Endometrial microvascular endothelial cells (primary cell): ENCODE measurements around the gene DACT2. TPM values are rescaled to one million over a fixed set of nuclear protein-coding genes. Genes with fewer than 3 reads are reported as not detected.

Experiments used
- in situ Hi-C: cut with HindIII; loops from 2 replicates; pipeline ENCODE4 v1.10.0; 2017; ENCODE audit warnings: low sequenced_read_pairs, low pct_unique_long_range_greater_than_20kb; ENCODE audit errors: inconsistent ontology term
- total RNA-seq: library from RNA; depleted of rRNA; stranded (reverse); fragments of >200 nt; gene quantifications from one replicate; pipeline ENCODE4 v1.2.3, GENCODE V29; 2015; ENCODE audit errors: inconsistent ontology term

DACT2 gene
- total RNA-seq, 1 donor from 2014 or later, result not detected

- in situ Hi-C loops, result no loop called here
Measured at GRCh38 chr6:168354338-168354737, 34.8 kb upstream of the DACT2 start.

DNA sequence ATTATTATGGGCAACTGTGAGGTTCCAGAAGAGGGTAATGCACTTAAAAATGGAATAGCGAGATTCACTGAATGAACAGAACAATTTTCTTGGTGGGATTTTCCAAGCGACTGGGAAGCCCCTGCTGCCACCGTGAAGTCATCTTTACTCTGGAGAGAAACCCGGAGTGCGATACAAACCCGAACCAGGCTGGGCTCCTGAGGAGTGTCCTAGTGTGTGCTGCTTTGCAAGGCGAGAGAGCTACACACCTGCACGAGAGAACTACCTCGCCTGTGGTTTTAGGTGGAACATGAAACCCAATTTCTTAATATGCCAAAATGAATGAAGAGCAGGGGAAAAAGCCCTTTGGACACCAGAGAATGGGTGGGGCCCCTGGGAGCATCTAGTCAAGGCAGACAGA lies 33.5 kb upstream of the DACT2 start:
- in situ Hi-C loops, result no loop called here

DNA sequence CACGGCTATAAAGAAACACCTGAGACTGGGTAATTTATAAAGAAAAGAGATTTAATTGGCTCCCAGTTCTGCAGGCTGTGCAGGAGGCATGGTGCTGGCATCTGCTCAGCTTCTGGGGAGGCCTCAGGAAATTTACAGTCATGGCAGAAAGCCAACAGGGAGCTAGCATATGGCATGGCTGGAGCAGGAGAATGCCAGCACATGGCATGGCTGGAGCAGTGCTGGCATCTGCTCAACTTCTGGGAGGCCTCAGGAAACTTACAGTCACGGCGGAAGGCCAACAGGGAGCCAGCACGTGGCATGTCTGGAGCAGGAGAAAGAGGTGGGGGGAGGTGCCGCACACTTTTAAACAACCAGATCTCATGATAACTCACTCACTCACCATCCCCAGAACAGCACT lies 32.5 kb upstream of the DACT2 start:
- in situ Hi-C loops, result no loop called here

GRCh38 chr6:168349718-168350210 lies 30.2 kb upstream of the DACT2 start:
- in situ Hi-C loops, result no loop called here

- in situ Hi-C loops, result no loop called here
Measured at GRCh38 chr6:168348186-168348585, 28.6 kb upstream of the DACT2 start.

GRCh38 chr6:168347615-168348014 lies 28.0 kb upstream of the DACT2 start:
- in situ Hi-C loops, result no loop called here

GRCh38 chr6:168347053-168347452 lies 27.5 kb upstream of the DACT2 start:
- in situ Hi-C loops, result no loop called here

DNA sequence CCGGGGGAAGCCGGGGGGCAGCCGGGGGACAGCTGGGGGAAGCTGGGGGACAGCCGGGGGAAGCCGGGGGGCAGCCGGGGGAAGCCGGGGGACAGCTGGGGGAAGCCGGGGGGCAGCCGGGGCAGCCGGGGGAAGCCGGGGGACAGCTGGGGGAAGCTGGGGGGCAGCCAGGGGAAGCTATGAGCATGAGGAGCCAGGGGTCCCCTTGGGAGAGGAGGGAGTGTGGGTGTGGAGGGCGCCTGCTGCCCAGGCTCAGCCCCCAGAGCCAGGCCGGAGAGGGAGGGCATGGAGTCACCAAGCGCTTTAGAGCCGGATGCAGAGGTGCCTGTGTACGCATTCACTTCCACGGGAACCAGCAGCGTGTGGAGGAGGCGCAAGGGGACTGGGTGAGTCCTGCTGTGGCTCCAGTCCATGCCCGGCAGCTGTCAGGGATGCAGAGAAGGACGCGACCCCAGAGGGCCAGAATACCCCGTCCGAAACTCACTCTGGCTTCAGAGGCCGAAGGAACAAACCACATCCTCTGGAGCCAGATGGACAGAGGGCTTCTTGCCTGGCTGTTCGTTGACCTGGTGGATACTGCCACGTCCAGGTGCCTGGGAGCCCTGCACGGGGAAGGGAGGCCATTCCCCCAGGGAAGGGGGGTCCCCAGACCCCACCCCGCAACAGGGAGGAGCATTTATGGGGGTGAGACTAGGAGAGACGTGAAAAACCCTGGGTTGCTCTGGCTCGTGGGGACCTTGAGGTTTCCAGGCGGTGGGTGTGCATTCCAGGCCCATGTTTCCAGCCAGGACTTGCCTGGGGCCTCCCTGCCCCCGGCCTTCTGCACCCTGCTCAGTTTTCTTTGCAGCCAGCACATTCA lies 26.5 kb upstream of the DACT2 start:
- in situ Hi-C loops, result no loop called here

GRCh38 chr6:168345266-168345665 lies 25.7 kb upstream of the DACT2 start:
- in situ Hi-C loops, result no loop called here

DNA sequence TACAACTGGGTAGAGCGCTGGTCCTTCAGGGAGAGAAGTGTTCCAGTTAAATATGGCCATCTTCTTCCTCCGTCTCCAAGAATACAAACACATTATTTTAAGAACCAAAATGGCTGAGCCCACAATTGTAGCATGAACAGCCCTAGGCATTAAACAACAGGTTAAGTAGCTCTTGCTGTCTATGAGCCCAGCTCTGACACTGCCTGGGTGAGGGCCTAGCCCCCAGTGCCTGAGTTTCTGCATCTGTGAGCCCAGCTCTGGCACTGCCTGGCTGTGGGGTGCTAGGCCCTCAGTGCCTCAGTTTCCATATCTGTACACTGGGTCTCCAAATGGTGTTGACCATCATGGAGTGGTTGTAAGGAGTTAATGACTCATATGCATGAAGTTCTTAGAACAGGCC lies 24.8 kb upstream of the DACT2 start:
- in situ Hi-C loops, result no loop called here

DNA sequence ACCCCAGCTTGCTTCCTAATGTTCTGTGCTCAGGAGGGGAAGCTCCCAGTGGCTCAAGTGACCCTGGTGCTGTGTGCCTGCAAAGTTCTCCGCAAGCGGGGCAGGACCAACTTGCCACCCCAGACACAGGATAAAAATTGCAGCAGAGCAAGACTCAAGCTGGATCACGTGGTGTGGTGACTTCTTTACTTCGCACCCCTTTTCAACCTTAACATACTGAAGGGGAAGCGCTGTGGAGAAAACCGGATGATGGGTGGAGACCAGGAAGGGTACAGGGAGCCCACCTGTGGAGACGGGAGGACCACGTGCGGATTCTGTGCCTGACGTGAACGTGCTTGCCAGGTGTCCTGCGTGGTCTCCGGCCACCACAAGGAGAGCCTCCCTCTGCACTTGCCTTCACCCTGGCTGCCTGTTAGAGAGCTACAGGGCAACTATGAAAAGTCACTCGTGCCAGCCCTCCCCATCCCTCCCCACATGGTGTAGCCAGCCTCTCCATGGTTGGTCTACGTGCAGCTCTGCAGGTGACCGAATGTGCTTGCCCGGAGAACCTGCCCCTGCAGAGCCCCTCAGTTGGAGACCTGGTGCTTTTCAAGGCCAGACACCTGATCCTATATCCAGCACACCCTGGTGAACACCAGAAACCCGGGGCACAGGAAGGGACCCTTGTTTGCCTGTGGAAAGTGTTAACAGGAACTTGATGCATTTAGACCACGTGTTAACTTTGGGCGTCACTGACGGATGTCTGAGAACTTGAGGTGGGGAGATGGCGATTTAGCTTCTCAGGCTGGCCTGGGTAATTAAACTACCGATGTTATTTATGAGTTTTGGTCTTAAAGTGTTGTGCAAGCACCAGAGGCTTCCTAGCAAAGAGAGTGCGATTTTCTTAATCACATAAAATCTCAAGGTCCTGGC lies 23.9 kb upstream of the DACT2 start:
- in situ Hi-C loops, result no loop called here

DNA sequence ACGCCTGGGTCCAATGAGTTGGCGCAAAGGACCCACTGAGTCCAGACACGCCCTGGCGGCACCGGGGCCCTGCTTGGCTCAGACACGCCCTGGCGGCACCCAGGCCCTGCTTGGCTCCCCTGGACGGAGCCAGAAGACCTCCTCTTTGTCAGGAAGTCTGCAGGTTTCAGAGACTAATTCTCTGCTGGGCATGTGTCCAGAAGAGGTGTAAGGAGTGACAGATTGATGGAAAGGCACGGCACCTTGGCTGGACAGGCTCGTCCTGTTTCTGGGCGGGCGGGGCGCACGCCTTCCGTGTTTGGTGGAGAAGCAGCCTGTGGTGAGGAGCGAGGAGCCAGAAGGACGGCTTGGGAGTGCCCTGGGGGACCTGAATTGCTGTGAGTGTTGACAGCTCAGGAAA lies 23.1 kb upstream of the DACT2 start:
- in situ Hi-C loops, result no loop called here

GRCh38 chr6:168341280-168341900 lies 21.8 kb upstream of the DACT2 start:
- in situ Hi-C loops, result no loop called here

- in situ Hi-C loops, result no loop called here
Measured at GRCh38 chr6:168340819-168341218, 21.2 kb upstream of the DACT2 start.

DNA sequence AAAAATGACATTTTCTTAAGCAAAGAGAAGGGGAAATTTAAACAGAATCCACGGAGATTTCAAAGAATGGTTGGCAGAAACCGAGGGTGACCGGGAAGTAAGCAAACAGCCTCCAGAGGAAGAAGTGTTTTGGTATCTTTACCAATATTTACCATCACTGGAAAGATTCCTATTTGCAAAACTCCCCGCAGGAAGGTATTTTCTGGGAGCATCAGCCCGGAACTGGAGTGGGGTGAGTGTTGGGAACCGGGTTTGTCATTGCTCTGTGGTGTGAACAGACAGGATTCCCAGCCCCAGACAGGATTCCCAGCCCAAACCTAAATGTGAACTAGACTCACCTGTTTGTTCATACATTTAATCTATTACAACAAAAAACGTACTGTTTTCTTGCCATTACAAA lies 19.2 kb upstream of the DACT2 start:
- in situ Hi-C loops, result no loop called here

GRCh38 chr6:168336967-168337366 lies 17.4 kb upstream of the DACT2 start:
- in situ Hi-C loops, result no loop called here

- in situ Hi-C loops, result no loop called here
Measured at GRCh38 chr6:168333989-168334388, 14.4 kb upstream of the DACT2 start.

DNA sequence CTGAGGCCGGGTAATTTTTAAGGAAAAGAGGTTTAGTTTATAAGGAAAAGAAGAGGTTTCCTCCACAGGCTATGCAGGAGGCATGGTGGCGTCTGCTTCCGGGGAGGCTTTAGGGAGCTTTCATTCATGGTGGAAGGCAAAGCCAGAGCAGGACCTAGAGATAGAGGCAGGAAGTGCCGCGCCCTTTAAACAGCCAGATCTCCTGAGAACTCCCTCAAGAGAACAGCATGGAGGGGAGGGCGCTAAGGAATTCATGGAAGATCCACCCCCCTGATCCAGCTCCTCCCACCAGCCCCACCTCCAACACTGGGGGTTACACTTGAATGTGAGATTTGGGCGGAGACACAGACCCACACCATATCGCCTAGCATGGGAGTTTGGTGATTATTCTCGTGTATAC lies 13.9 kb upstream of the DACT2 start:
- in situ Hi-C loops, result no loop called here

DNA sequence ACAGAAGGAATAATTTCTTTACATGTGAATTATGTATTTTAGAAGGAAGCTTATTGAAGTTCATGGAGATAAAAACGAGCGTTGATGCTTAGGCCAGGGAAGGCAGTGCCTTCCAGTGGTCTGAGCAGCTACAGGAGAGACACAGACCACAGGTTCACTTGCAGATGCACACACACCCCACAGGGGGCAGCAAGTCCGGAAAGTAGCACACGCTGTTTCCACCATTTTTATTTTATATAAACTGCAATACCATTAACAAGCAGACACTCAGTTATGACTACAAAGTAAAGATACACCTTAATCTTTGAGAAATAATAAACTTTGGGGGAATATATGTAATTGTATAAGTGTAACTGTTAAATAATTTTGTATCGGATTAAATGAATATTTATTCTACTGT lies 13.5 kb upstream of the DACT2 start:
- in situ Hi-C loops, result no loop called here
